ENCODE measurements around the gene DTL. TPM values are rescaled to one million over a fixed set of nuclear protein-coding genes. Genes with fewer than 3 reads are reported as not detected.
"Not testable (repeated sequence)": the region's sequence is repeated elsewhere in the genome, so short reads cannot be mapped to it uniquely, and the experiment has no call there.

The DTL gene
- total RNA-seq, 4 donors from 2014 or later = 2.0 to 9.2 (median 5.1) TPM

- intact Hi-C loops (cut with DNase I) = no loop called here
- WGBS, 2 donors = 48 to 53% methylated on average over 7 of the region's 7 CpGs
- Histone ChIP-seq H3K9me3 (no peaks in the 10 kb centered on the region), H3K4me3 (no peak overlapping the region), H3K4me1 (no peaks in the 10 kb centered on the region), H3K36me3 (peaks cover 0 to 58% (median 0%) of the 10 kb centered on the region in 3 donors), H3K27ac (no peak overlapping the region), H3K27me3 (no peaks in the 10 kb centered on the region)
- DNase-seq = no peak
- TF ChIP-seq, protein P1, sequence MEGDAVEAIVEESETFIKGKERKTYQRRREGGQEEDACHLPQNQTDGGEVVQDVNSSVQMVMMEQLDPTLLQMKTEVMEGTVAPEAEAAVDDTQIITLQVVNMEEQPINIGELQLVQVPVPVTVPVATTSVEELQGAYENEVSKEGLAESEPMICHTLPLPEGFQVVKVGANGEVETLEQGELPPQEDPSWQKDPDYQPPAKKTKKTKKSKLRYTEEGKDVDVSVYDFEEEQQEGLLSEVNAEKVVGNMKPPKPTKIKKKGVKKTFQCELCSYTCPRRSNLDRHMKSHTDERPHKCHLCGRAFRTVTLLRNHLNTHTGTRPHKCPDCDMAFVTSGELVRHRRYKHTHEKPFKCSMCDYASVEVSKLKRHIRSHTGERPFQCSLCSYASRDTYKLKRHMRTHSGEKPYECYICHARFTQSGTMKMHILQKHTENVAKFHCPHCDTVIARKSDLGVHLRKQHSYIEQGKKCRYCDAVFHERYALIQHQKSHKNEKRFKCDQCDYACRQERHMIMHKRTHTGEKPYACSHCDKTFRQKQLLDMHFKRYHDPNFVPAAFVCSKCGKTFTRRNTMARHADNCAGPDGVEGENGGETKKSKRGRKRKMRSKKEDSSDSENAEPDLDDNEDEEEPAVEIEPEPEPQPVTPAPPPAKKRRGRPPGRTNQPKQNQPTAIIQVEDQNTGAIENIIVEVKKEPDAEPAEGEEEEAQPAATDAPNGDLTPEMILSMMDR (IDR thresholded peaks at IDR 0.05) = peak; percentile 52 to 97 (median 94)
- no peak for TF ChIP-seq POLR2A (IDR thresholded peaks at IDR 0.05)
Measured at GRCh38 chr1:212012034-212012740, 23.4 kb upstream of the DTL start.

GRCh38 chr1:212013672-212014071 lies 21.9 kb upstream of the DTL start:
- no peak for TF ChIP-seq POLR2A (IDR thresholded peaks at IDR 0.05)
- TF ChIP-seq, protein P1 (IDR thresholded peaks at IDR 0.05) = no peak
- Histone ChIP-seq H3K27me3 (no peaks in the 10 kb centered on the region), H3K4me3 (no peak overlapping the region), H3K27ac (no peak overlapping the region), H3K4me1 (no peaks in the 10 kb centered on the region), H3K36me3 (peaks cover 0 to 53% (median 0%) of the 10 kb centered on the region in 3 donors), H3K9me3 (no peaks in the 10 kb centered on the region)
- intact Hi-C loops (cut with DNase I) = no loop called here
- no peak for DNase-seq
- 72 to 78% methylated on average over 2 of the region's 2 CpGs for WGBS, 2 donors

GRCh38 chr1:212020975-212021374 lies 14.6 kb upstream of the DTL start:
- Histone ChIP-seq H3K4me1 (no peaks in the 10 kb centered on the region), H3K36me3 (peaks cover 0 to 37% (median 0%) of the 10 kb centered on the region in 3 donors), H3K9me3 (peaks cover 0 to 3% (median 0%) of the 10 kb centered on the region in 3 donors), H3K27me3 (no peaks in the 10 kb centered on the region), H3K4me3 (no peak overlapping the region), H3K27ac (no peak overlapping the region)
- TF ChIP-seq, protein P1 (IDR thresholded peaks at IDR 0.05) = no peak
- no peak for TF ChIP-seq POLR2A (IDR thresholded peaks at IDR 0.05)
- WGBS, 2 donors = 88 to 94% methylated on average over 2 of the region's 2 CpGs
- intact Hi-C loops (cut with DNase I) = no loop called here
- no peak for DNase-seq

DNA sequence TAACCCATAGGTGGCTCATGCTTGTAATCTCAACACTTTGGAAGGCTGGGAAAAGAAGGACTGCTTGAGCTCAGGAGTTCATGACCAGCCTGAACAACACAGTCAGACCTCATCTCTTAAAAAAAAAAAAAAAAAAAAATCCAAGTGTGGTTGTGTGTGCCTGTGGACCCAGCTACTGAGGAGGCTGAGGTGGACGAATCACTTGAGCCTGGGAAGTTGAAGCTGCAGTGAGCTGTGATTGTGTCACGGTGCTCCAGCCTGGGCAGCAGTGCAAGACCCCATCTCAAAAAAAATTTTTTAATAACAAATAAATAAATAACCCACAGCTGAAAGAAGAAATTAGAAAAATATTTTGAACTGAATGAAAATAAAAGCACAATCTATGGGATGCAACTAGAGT lies 14.0 kb upstream of the DTL start:
- WGBS, 2 donors = 83 to 93% methylated on average over 2 of the region's 2 CpGs
- no peak for DNase-seq
- H3K9me3 ChIP-seq = peaks cover 0 to 3% (median 0%) of the 10 kb centered on the region in 3 donors
- intact Hi-C loops (cut with DNase I) = no loop called here
- no peak overlapping the region for H3K27ac ChIP-seq
- no peaks in the 10 kb centered on the region for H3K4me1 ChIP-seq
- TF ChIP-seq, protein P1 (IDR thresholded peaks at IDR 0.05) = no peak
- TF ChIP-seq POLR2A (IDR thresholded peaks at IDR 0.05) = no peak
- H3K27me3 ChIP-seq = no peaks in the 10 kb centered on the region
- H3K36me3 ChIP-seq = peaks cover 0 to 31% (median 0%) of the 10 kb centered on the region in 3 donors
- no peak overlapping the region for H3K4me3 ChIP-seq

- peaks cover 0 to 22% (median 0%) of the 10 kb centered on the region in 3 donors for H3K36me3 ChIP-seq
- H3K27me3 ChIP-seq; H3K27ac ChIP-seq; H3K4me3 ChIP-seq; H3K9me3 ChIP-seq; intact Hi-C loops (cut with DNase I); DNase-seq; H3K4me1 ChIP-seq: not testable (repeated sequence)
Measured at GRCh38 chr1:212022908-212023307, 12.6 kb upstream of the DTL start.
